HCT116 (cell line): ENCODE results near the gene CERKL. TPM values are rescaled to one million over a fixed set of nuclear protein-coding genes. Genes with fewer than 3 reads are reported as not detected.

Experiments used
- ATAC-seq: fragments of 200-7000 bp; cut with Tn5 transposase; 2 replicates; pipeline ENCODE4 v1.9.1; 2020; ENCODE audit warnings: mild to moderate bottlenecking, moderate library complexity
- BruUV-seq: library from RNA; stranded (reverse); fragments of 400-500 nt; replicated peaks from 2 replicates; lab custom pipeline; 2021; lab: Mats Ljungman, UMichigan
- CTCF ChIA-PET: fragments of 300-600 bp; sonication (Branson Sonifier 250); formaldehyde crosslinking; loops from one replicate; lab custom pipeline; 2021; ENCODE audit warnings: antibody characterized with exemption; lab: Charles Lee
- POLR2A ChIA-PET: fragments of 300-600, 350-600 bp; sonication (Branson Sonifier 250); formaldehyde crosslinking; loops from one replicate; lab custom pipeline; 2021; ENCODE audit warnings: antibody characterized with exemption; lab: Charles Lee
- RAD21 ChIA-PET, 2 experiments: fragments of 300-600 bp; sonication (Branson Sonifier 250); formaldehyde crosslinking; loops; one replicate each; lab custom pipeline; 2023; ENCODE audit warnings: low total read pairs in 2 of 2; ENCODE audit not compliant: uncharacterized antibody in 2 of 2, unreplicated experiment in 2 of 2, low non-redundant PET in 1 of 2; lab: Charles Lee
- DNase-seq: peaks from one replicate; pipeline ENCODE4 v3.0.0-alpha.2; 2010; ENCODE audit warnings: low read depth, low spot score
- H2AFZ ChIP-seq: fragments of 200-600 bp; shearing (Covaris generic), sonication (generic); 2 replicates; pipeline ENCODE4 v1.6.1; 2017; ENCODE audit warnings: low read depth, mixed run types, mixed read lengths, antibody characterized with exemption, low read length; ENCODE audit not compliant: poor library complexity, severe bottlenecking
- H3K27ac ChIP-seq: 2 replicates; pipeline ENCODE4 v1.5.1; 2012; ENCODE audit warnings: low read depth, low read length
- H3K27me3 ChIP-seq: fragments of 200-600 bp; sonication (generic); 2 replicates; pipeline ENCODE4 v1.6.1; 2016; ENCODE audit warnings: mixed run types, low read length, mixed read lengths; ENCODE audit not compliant: insufficient read depth
- H3K36me3 ChIP-seq, 2 experiments: fragments of 200-500 bp in 1 of 2; fragments of 200-600 bp in 1 of 2; sonication (Bioruptor generic) in 1 of 2; sonication (generic) in 1 of 2; 2 replicates each; pipeline versions ENCODE4 v1.5.1 to v1.6.1; 2014 to 2016; ENCODE audit warnings: low read length in 2 of 2, inconsistent platforms in 1 of 2, mixed read lengths in 1 of 2, mixed run types in 1 of 2; ENCODE audit not compliant: insufficient read depth in 2 of 2, control insufficient read depth in 1 of 2
- H3K4me1 ChIP-seq, 2 experiments: fragments of 200-600 bp in 1 of 2; sonication (generic) in 1 of 2; 2 replicates each; pipeline versions ENCODE4 v1.5.1 to v1.6.1; 2012 to 2017; ENCODE audit warnings: low read length in 2 of 2, inconsistent platforms in 1 of 2, mild to moderate bottlenecking in 1 of 2, mixed read lengths in 1 of 2, mixed run types in 1 of 2, moderate library complexity in 1 of 2; ENCODE audit not compliant: insufficient read depth in 2 of 2, control insufficient read depth in 1 of 2
- H3K4me2 ChIP-seq: fragments of 200-600 bp; sonication (generic); 2 replicates; pipeline ENCODE4 v1.6.1; 2017; ENCODE audit warnings: mixed run types, low read length, mixed read lengths
- H3K4me3 ChIP-seq, 2 experiments: fragments of 200-600 bp in 1 of 2; sonication (generic) in 1 of 2; replicated peaks in 1 of 2; 2 replicates each; pipeline ENCODE4 v1.5.1; 2011 to 2016; ENCODE audit warnings: low read length in 2 of 2, control low read depth in 1 of 2, low read depth in 1 of 2, mild to moderate bottlenecking in 1 of 2, mixed read lengths in 1 of 2, mixed run types in 1 of 2
- H3K79me2 ChIP-seq: fragments of 200-600 bp; sonication (generic); 2 replicates; pipeline ENCODE4 v1.6.1; 2017; ENCODE audit warnings: mild to moderate bottlenecking, mixed run types, low read length, moderate library complexity, mixed read lengths; ENCODE audit not compliant: insufficient read depth
- H3K9ac ChIP-seq: fragments of 200-600 bp; sonication (generic); 2 replicates; pipeline ENCODE4 v1.6.1; 2016; ENCODE audit warnings: low read length, mixed read lengths
- H3K9me2 ChIP-seq: fragments of 200-600 bp; sonication (generic), shearing (Covaris generic); 2 replicates; pipeline ENCODE4 v1.6.1; 2017; ENCODE audit warnings: mixed run types, mild to moderate bottlenecking, moderate library complexity; ENCODE audit not compliant: insufficient read depth
- H3K9me3 ChIP-seq, 2 experiments: fragments of 200-500 bp in 1 of 2; fragments of 200-600 bp in 1 of 2; sonication (Bioruptor generic) in 1 of 2; sonication (generic) in 1 of 2; 2 replicates each; pipeline ENCODE4 v1.6.1; 2014 to 2017; ENCODE audit warnings: low read length in 2 of 2, mixed read lengths in 2 of 2, inconsistent platforms in 1 of 2, low read depth in 1 of 2, mild to moderate bottlenecking in 1 of 2, mixed run types in 1 of 2, moderate library complexity in 1 of 2; ENCODE audit not compliant: control insufficient read depth in 1 of 2, insufficient read depth in 1 of 2
- H4K20me1 ChIP-seq: fragments of 200-600 bp; sonication (generic), shearing (Covaris generic); 2 replicates; pipeline ENCODE4 v1.6.1; 2017; ENCODE audit warnings: mixed run types, mild to moderate bottlenecking, moderate library complexity; ENCODE audit not compliant: insufficient read depth
- ATF3 ChIP-seq: IDR thresholded peaks from 2 replicates; pipeline ENCODE4 v1.6.1; 2012
- CBX3 ChIP-seq: IDR thresholded peaks from 2 replicates; pipeline ENCODE4 v1.6.1; 2012; ENCODE audit warnings: low read depth
- CEBPB ChIP-seq: IDR thresholded peaks from 2 replicates; pipeline ENCODE4 v1.6.1; 2012; ENCODE audit warnings: low read depth
- ELF1 ChIP-seq: IDR thresholded peaks from 2 replicates; pipeline ENCODE4 v1.6.1; 2012; ENCODE audit warnings: low read depth, borderline replicate concordance
- EZH2 ChIP-seq: fragments of 200-600 bp; sonication (generic); IDR thresholded peaks from 2 replicates; pipeline ENCODE4 v1.6.1; 2017; ENCODE audit warnings: antibody characterized with exemption, mixed run types
- EZH2phosphoT487 ChIP-seq: fragments of 200-600 bp; IDR thresholded peaks from 2 replicates; pipeline ENCODE4 v1.6.1; 2018; ENCODE audit warnings: antibody characterized with exemption, borderline replicate concordance
- FOSL1 ChIP-seq: IDR thresholded peaks from 2 replicates; pipeline ENCODE4 v1.6.1; 2012; ENCODE audit warnings: low read depth
- JUND ChIP-seq: IDR thresholded peaks from 2 replicates; pipeline ENCODE4 v1.6.1; 2012
- MAX ChIP-seq: IDR thresholded peaks from 2 replicates; pipeline ENCODE4 v1.6.1; 2012
- POLR2A ChIP-seq: IDR thresholded peaks from 2 replicates; pipeline ENCODE4 v1.7.0; 2011; ENCODE audit warnings: borderline replicate concordance; ENCODE audit not compliant: insufficient read depth, insufficient read length; ENCODE audit errors: extremely low read depth
- POLR2AphosphoS5 ChIP-seq: IDR thresholded peaks from 2 replicates; pipeline ENCODE4 v1.6.1; 2011; ENCODE audit warnings: mild to moderate bottlenecking, low read depth, low read length, moderate library complexity
- RAD21 ChIP-seq: IDR thresholded peaks from 2 replicates; pipeline ENCODE4 v1.6.1; 2012; ENCODE audit warnings: low read depth, mild to moderate bottlenecking
- SIN3A ChIP-seq: IDR thresholded peaks from 2 replicates; pipeline ENCODE4 v1.6.1; 2012; ENCODE audit warnings: low read depth
- SP1 ChIP-seq: IDR thresholded peaks from 2 replicates; pipeline ENCODE4 v1.6.1; 2012; ENCODE audit warnings: low read depth
- SRF ChIP-seq: IDR thresholded peaks from 2 replicates; pipeline ENCODE4 v1.6.1; 2012; ENCODE audit warnings: low read depth
- YY1 ChIP-seq: IDR thresholded peaks from 2 replicates; pipeline ENCODE4 v1.6.1; 2011; ENCODE audit warnings: low read length, low read depth, moderate library complexity, mild to moderate bottlenecking; ENCODE audit not compliant: insufficient replicate concordance; ENCODE audit errors: extremely low read depth
- ZNF274 ChIP-seq: fragments of 200-500 bp; sonication (Bioruptor generic); IDR thresholded peaks from 2 replicates; pipeline ENCODE4 v1.6.1; 2014; ENCODE audit warnings: mild to moderate bottlenecking, low read depth, low read length, inconsistent platforms
- intact Hi-C: fragments of 100-400 bp; cut with micrococcal nuclease; formaldehyde crosslinking; loops from 2 replicates; pipeline ENCODE4 v1.10.0; 2022
- total RNA-seq: library from RNA; stranded (reverse); gene quantifications from one replicate; pipeline ENCODE4 v1.2.1, GENCODE V29; 2021; ENCODE audit not compliant: unreplicated experiment
- TF ChIP-seq, protein P1 (sequence below): IDR thresholded peaks from 2 replicates; pipeline ENCODE4 v1.6.1; 2012; ENCODE audit warnings: low read depth

The CERKL gene
- total RNA-seq, 1 experiment from 2014 or later, result 0.66 TPM

- Histone ChIP-seq H3K79me2 (no peaks in the 10 kb centered on the region), H4K20me1 (no peaks in the 10 kb centered on the region), H3K4me1 (no peaks in the 10 kb centered on the region), H3K9me2 (no peaks in the 10 kb centered on the region), H3K27me3 (no peaks in the 10 kb centered on the region), H3K9me3 (no peaks in the 10 kb centered on the region), H3K9ac (no peak overlapping the region), H3K27ac (no peak overlapping the region), H3K4me2 (no peak overlapping the region), H3K36me3 (no peaks in the 10 kb centered on the region), H3K4me3 (no peak overlapping the region), H2AFZ (no peak overlapping the region)
- ChIA-PET CTCF (no interaction called here), POLR2A (no interaction called here), RAD21 (no interaction called here)
- DNase-seq, result no peak
- no peak for ATAC-seq
- TF ChIP-seq MAX (no peak), SP1 (no peak), POLR2A (no peak), POLR2AphosphoS5 (no peak), JUND (no peak), SRF (no peak), EZH2phosphoT487 (no peak), SIN3A (no peak), RAD21 (no peak), ATF3 (no peak)
- intact Hi-C loops, result no loop called here
- no TSS peak for BruUV-seq
Observed at GRCh38 chr2:181674461-181674860, 17.6 kb upstream of the CERKL start.

DNA sequence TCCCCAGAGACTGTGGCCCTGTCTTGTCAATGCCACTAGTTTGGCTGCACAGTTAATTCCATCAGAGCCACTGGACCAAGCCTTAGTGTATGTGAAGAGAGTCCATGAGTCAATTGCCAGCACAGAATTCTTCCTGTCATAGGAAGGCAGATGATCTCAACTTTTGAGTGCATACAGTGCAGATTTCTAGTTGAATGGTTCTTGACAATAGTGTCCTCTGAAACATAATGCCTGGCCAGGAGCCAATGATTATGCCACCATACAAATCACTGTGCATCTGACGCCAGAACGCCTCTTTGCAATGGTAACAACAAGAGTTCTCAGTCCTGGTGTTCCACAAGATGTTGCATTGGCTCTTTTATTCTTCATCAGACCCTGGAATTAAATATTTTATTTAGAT is 16.3 kb upstream of the CERKL start:
- no peaks in the 10 kb centered on the region for H4K20me1 ChIP-seq
- POLR2A ChIA-PET, result no interaction called here
- no peaks in the 10 kb centered on the region for H3K4me1 ChIP-seq
- no peak overlapping the region for H3K9ac ChIP-seq
- H3K9me2 ChIP-seq, result no peaks in the 10 kb centered on the region
- ATAC-seq (no peak), DNase-seq (no peak)
- no TSS peak for BruUV-seq
- RAD21 ChIA-PET, result no interaction called here
- no peak overlapping the region for H3K4me3 ChIP-seq
- H3K36me3 ChIP-seq, result no peaks in the 10 kb centered on the region
- no peaks in the 10 kb centered on the region for H3K27me3 ChIP-seq
- no peaks in the 10 kb centered on the region for H3K9me3 ChIP-seq
- H2AFZ ChIP-seq, result no peak overlapping the region
- CTCF ChIA-PET, result no interaction called here
- no peak overlapping the region for H3K27ac ChIP-seq
- H3K79me2 ChIP-seq, result no peaks in the 10 kb centered on the region
- intact Hi-C loops, result no loop called here
- H3K4me2 ChIP-seq, result no peak overlapping the region
- no peak for TF ChIP-seq EZH2phosphoT487
- TF ChIP-seq ZNF274, result no peak
- no peak for TF ChIP-seq FOSL1
- no peak for TF ChIP-seq ATF3
- TF ChIP-seq YY1, result no peak
- TF ChIP-seq, protein P1, sequence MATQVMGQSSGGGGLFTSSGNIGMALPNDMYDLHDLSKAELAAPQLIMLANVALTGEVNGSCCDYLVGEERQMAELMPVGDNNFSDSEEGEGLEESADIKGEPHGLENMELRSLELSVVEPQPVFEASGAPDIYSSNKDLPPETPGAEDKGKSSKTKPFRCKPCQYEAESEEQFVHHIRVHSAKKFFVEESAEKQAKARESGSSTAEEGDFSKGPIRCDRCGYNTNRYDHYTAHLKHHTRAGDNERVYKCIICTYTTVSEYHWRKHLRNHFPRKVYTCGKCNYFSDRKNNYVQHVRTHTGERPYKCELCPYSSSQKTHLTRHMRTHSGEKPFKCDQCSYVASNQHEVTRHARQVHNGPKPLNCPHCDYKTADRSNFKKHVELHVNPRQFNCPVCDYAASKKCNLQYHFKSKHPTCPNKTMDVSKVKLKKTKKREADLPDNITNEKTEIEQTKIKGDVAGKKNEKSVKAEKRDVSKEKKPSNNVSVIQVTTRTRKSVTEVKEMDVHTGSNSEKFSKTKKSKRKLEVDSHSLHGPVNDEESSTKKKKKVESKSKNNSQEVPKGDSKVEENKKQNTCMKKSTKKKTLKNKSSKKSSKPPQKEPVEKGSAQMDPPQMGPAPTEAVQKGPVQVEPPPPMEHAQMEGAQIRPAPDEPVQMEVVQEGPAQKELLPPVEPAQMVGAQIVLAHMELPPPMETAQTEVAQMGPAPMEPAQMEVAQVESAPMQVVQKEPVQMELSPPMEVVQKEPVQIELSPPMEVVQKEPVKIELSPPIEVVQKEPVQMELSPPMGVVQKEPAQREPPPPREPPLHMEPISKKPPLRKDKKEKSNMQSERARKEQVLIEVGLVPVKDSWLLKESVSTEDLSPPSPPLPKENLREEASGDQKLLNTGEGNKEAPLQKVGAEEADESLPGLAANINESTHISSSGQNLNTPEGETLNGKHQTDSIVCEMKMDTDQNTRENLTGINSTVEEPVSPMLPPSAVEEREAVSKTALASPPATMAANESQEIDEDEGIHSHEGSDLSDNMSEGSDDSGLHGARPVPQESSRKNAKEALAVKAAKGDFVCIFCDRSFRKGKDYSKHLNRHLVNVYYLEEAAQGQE, result no peak
- no peak for TF ChIP-seq SP1
- no peak for TF ChIP-seq CBX3
- TF ChIP-seq ELF1, result no peak
- TF ChIP-seq MAX, result no peak
- no peak for TF ChIP-seq CEBPB
- no peak for TF ChIP-seq POLR2AphosphoS5
- no peak for TF ChIP-seq EZH2
- no peak for TF ChIP-seq JUND
- TF ChIP-seq SIN3A, result no peak
